Activated T-cell treated with anti-CD3 and anti-CD28 coated beads for 48 hours (primary cell): ENCODE results near the gene SMG6.
A peak's percentile ranks its signal among the peaks of the same experiment; 100 is the strongest.

ENCODE experiments used
- DNase-seq: peaks from one replicate; pipeline ENCODE4 v3.0.0-alpha.2; 2020; ENCODE audit warnings: low read depth

The SMG6 gene

DNA sequence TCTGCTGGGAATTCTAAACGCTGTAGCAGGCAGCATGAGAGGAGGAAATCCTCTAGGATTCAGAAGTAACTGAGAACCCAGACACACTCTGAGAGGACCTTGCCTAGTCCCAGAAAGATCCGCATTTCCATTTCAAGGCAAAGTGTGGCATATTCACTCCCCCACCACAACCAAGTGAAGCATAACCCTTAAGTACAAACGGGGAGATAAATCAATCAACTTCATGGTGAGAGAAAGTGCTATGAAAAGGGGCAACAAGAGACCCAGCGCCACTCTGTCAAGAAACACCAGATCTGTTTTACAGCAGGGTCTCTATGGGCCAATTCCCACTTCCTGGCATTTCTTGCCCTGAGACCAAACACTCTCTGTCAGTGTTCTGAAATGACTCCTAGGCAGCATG lies 68.3 kb downstream of the SMG6 start:
- no peak for DNase-seq

GRCh38 chr17:2233441-2233947 lies 70.1 kb downstream of the SMG6 start:
- no peak for DNase-seq

DNA sequence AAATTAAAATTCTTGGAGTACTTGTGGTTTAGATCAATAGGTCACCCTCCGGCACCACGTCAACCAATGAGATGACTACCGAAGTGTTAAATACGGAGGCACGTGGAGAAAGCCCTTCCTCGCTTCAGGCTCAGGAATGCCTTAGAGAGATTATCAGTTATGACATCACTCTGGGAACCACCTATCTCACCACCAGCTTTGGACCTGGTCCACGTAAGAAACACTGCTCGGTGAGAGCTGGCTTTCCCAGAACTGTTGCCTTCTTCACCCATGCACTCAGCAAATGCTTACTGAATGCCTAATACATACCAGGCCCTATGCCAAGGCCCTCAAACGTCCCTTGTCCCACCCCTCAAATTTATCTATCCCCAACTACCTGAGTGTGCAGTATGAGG lies 71.3 kb downstream of the SMG6 start:
- no peak for DNase-seq

DNA sequence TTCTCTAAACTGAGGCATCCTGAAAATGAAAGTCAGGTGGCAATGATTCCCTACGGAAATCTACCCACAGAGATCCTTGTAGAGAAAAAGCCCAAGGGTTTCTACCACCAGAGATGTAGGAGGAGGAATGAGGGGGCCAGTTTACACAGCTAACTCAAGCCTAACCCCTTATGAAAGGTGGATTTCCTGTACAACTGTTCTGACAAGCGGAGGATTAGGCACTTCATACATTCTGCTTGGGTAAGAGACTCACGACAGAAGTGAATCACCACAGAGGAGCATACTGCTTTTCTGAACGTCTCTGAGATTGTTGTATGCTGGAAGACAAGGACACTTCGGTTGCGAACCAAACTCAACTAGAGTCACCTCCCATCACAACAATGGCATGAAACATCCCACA lies 72.7 kb downstream of the SMG6 start:
- DNase-seq = no peak

DNA sequence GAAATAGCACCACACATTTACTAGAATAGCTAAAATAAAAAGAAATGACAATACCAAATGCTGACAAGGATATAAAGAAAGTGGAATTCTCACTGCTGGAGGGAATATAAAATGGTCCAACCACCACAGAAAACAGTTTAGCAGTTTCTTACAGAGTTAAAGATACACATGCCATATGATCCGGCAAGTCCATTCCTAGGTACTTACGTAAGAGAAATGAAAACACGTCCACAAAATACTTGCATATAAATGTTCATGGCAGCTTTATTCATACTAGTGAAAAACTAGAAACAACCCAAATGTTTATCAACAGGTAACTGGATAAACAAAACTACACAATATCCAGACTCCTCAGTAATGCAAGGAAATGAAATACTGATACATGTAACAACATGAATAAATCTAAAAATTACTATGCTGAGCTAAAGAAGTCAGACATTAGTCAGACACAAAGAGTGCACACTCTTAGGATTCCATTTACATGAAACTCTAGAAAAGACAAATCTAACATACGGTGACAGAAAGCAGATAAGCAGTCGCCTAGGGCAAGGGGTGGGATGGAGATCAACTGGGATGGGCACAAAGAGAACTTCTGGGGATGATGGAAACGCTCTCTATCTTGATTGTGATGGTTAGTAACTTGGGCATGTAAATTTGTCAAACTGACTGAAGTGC lies 76.4 kb downstream of the SMG6 start:
- DNase-seq = no peak

- no peak for DNase-seq
Observed at GRCh38 chr17:2223617-2223927, 80.0 kb downstream of the SMG6 start.

GRCh38 chr17:2222901-2223616 lies 80.5 kb downstream of the SMG6 start:
- peak; percentile 29 for DNase-seq

DNA sequence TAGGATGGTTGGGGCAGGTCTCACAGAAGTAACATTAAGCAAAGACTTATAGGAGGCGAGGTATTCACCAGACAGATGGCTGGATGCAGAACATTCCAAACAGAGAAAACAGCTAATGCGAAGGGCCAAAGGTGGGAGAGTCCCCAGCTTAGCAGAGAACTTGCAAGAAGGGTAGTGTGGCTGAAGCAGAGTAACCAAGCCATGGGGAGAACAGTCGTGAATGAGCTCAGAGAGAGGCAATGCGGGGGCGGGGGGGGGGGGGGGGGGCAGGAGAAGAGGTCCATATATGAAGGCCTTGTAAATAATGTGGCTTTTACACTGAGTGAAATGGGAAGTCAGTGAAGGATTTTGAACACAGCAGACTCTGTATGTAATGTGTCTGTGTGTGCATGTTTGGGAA lies 81.3 kb downstream of the SMG6 start:
- no peak for DNase-seq

DNA sequence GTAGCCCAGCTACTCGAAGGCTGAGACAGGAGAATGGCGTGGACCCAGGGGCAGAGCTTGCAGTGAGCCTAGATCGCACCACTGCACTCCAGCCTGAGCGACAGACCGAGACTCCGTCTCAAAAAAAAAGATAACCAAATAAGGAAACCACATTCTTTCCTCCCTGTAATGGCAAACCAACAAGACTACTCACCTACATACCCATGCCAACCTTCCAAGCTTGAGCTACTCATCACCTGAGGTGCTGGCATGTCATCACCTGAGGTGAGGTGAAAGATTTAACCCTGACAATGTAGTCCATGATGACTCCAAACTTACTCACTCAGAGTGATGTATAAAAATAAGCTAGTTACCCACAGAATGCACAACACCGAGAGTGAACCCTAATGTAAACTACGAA lies 85.2 kb downstream of the SMG6 start:
- DNase-seq = no peak

- DNase-seq = peak; percentile 45
Observed at GRCh38 chr17:2215616-2216364, 87.8 kb downstream of the SMG6 start.

GRCh38 chr17:2214929-2215615 lies 88.5 kb downstream of the SMG6 start:
- DNase-seq = no peak

GRCh38 chr17:2214047-2214928 lies 89.3 kb downstream of the SMG6 start:
- peak; percentile 25 for DNase-seq

DNA sequence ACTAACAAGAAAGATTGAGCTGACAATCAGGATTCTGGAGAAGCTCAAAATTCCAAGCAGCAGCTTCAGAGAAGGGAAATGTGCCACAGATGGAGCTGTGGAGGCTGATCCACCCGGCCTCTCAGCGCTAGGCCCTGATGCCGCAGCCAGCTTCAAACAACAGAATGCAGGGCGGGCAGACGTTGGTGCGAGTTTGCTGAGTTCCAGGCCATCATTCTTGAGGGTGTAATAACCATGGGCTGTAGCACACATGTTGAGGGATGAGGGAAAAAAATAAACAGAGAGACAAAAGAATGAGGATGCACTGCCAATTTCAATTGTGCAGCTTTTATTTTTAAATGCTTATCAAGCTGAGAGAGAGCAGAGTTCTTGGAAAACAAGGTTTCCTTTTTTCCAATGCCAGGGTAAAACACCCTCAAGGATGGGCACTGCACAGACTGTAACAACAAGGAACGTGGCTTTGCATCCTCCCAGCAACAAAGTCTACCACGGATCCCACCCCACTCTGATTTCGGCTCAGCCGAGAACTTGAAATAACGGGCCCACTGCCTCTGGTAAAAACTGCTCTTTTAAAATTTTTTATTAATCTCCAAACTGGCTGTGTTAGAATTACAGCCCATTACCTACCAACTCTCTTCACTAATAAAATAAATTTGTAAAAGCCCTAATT lies 90.2 kb downstream of the SMG6 start:
- DNase-seq = no peak

DNA sequence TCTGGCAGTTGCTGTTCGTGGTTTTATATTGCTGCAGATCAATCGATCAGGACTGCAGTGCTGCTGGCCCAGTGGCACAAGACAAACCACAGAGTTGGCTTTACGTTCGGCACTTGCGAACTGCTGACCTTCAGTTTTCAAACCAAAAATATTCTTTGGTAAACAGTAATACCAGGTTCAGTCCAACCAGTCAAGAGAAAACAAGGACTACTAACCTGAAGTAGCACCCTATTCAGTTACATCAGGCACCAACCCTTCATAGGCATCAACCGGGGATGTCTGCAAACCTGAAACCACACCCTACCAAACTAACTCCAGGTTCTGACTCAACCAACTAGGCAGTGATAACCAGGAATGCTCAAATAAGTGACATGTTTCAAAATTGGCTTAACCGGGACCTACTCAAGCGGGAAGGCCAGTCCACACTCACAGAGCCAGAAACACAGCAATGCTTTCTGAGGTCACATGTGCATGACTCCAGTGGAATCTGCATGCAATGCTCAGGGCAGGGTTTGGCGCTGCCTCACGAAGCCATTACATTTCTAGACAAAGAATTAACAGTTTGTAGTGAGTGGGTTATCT lies 91.1 kb downstream of the SMG6 start:
- DNase-seq = no peak

DNA sequence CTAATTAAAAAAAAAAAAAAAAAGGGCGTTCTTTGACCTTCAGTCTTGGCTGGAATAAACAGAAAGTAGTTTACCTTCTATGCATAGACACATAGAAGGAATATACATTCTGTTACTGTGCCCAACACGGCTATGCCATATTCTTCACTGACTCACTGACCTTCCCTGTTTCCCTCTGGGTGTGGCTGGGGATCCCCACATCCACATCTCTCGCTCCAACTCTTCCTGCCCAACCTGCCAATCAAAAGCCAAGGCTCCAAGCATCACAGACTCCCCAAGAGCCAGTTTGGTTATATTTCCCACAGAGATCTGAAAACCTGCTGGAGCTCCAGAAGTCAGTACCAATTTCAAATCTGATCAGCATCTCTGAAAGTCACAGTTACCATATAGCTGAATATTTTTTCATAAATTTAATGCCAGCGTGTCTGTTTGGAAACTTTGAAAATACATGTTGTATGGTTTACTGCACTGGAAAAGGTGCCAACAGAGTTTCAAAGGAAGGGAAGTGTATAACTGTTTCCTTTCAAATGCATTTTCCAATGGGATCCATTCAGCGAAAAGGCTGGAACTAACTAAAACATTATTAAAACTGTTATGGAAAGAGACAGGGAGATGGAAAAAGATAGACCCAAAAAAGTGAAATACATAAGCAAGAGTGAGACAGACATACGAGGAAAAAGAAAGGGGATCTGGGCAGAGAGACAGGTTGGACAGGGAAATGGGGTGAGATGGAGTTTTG lies 91.8 kb downstream of the SMG6 start:
- no peak for DNase-seq

GRCh38 chr17:2210726-2211125 lies 92.9 kb downstream of the SMG6 start:
- DNase-seq = no peak

GRCh38 chr17:2207815-2208515 lies 95.6 kb downstream of the SMG6 start:
- DNase-seq = no peak

- DNase-seq = no peak
Observed at GRCh38 chr17:2204393-2204792, 99.2 kb downstream of the SMG6 start.

DNA sequence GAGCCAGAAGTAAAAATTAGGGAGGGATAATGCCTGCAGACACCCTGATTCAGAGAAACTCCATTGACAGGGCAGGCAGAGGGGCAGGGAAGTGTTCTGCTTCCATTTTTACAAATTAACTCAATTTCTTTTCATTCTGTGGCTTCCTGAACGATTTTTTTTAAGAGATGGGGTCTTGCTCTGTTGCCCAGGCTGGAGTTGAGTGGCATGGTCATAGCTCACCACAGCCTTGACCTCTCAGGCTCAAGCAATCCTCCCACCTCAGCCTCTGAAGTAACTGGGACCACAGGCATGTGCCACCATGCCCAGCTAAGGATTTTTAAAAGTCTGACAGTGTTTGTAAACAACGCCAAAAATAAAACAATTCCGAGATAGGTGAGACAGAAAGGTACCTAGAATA lies 99.8 kb downstream of the SMG6 start:
- no peak for DNase-seq
